ENCODE data around the gene OPN1MW. TPM values are rescaled to one million over a fixed set of nuclear protein-coding genes. Genes with fewer than 3 reads are reported as not detected.
"Not testable (repeated sequence)": the region's sequence is repeated elsewhere in the genome, so short reads cannot be mapped to it uniquely, and the experiment has no call there.

Gene OPN1MW
- total and polyA plus RNA-seq, 2 donors (not counting 3 experiments of a cell fraction or from before 2014, with no cell fraction given) = not detected

GRCh38 chrX:154142950-154143745 lies 39.2 kb upstream of the OPN1MW start:
- intact Hi-C loops (cut with micrococcal nuclease) = no loop called here
- Histone ChIP-seq H3K27ac (ENCODE audit: insufficient read depth, low read depth, low read length) (no peak overlapping the region), H3K9ac (replicated peaks; ENCODE audit: extremely low read depth, insufficient read depth, low read length) (no peak overlapping the region), H3K79me2 (ENCODE audit: control insufficient read depth, insufficient read depth, low read length) (no peaks in the 10 kb centered on the region), H3K4me1 (ENCODE audit: control insufficient read depth, extremely low read depth, insufficient read depth, low read length) (no peaks in the 10 kb centered on the region), H3K9me1 (replicated peaks; ENCODE audit: control insufficient read depth, extremely low read depth, insufficient read depth, low read length) (no peaks in the 10 kb centered on the region), H4K20me1 (replicated peaks; ENCODE audit: control insufficient read depth, extremely low read depth, insufficient read depth, low read length) (no peaks in the 10 kb centered on the region), H2AFZ (ENCODE audit: low read depth, low read length) (no peak overlapping the region), H3K4me2 (ENCODE audit: insufficient read depth, low read length) (no peak overlapping the region), H3K27me3 (ENCODE audit: control insufficient read depth in 2 of 2, insufficient read depth in 2 of 2, low read length in 2 of 2) (no peaks in the 10 kb centered on the region), H3K4me3 (replicated peaks in 1 of 3; ENCODE audit: insufficient read depth in 1 of 3, low read depth in 1 of 3, low read length in 3 of 3) (no peak overlapping the region), H3K36me3 (ENCODE audit: control insufficient read depth in 2 of 2, extremely low read depth in 1 of 2, insufficient read depth in 2 of 2, low read length in 2 of 2) (no peaks in the 10 kb centered on the region), H3K9me3 (replicated peaks; ENCODE audit: control insufficient read depth, insufficient read depth, low read length) (no peaks in the 10 kb centered on the region)
- POLR2A ChIA-PET = no interaction called here
- CTCF ChIA-PET = no interaction called here
- no peak for FAIRE-seq
- dilution Hi-C loops (cut with MboI; ENCODE audit: extremely low pct_ligation_motif_present, low sequenced_read_pairs) = no loop called here
- TF ChIP-seq FOS (IDR thresholded peaks at IDR 0.05; ENCODE audit: borderline replicate concordance, insufficient read depth, low read length) = no peak
- TF ChIP-seq, protein P1, sequence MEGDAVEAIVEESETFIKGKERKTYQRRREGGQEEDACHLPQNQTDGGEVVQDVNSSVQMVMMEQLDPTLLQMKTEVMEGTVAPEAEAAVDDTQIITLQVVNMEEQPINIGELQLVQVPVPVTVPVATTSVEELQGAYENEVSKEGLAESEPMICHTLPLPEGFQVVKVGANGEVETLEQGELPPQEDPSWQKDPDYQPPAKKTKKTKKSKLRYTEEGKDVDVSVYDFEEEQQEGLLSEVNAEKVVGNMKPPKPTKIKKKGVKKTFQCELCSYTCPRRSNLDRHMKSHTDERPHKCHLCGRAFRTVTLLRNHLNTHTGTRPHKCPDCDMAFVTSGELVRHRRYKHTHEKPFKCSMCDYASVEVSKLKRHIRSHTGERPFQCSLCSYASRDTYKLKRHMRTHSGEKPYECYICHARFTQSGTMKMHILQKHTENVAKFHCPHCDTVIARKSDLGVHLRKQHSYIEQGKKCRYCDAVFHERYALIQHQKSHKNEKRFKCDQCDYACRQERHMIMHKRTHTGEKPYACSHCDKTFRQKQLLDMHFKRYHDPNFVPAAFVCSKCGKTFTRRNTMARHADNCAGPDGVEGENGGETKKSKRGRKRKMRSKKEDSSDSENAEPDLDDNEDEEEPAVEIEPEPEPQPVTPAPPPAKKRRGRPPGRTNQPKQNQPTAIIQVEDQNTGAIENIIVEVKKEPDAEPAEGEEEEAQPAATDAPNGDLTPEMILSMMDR (IDR thresholded peaks at IDR 0.05; ENCODE audit: extremely low read depth in 1 of 2, insufficient read depth in 1 of 2, low read depth in 1 of 2, low read length in 2 of 2) = no peak
- TF ChIP-seq EZH2 (IDR thresholded peaks at IDR 0.05; ENCODE audit: borderline replicate concordance, low read depth, low read length, severe bottlenecking) = no peak
- TF ChIP-seq MYC (IDR thresholded peaks at IDR 0.05; ENCODE audit: low read depth, low read length) = no peak
- no peak for TF ChIP-seq GATA2 (IDR thresholded peaks at IDR 0.05; ENCODE audit: insufficient read depth, insufficient read length, low read depth, low read length)
- no peak for TF ChIP-seq POLR2A (IDR thresholded peaks at IDR 0.05; ENCODE audit: low read depth, low read length)
- TF ChIP-seq MAX (IDR thresholded peaks at IDR 0.05; ENCODE audit: insufficient read depth, insufficient read length) = no peak
- TF ChIP-seq POLR2AphosphoS5 (IDR thresholded peaks at IDR 0.05; ENCODE audit: insufficient read depth, low read depth, low read length) = no peak
- TF ChIP-seq JUN (IDR thresholded peaks at IDR 0.05; ENCODE audit: borderline replicate concordance, insufficient read depth, insufficient read length, low read depth) = no peak
- BruUV-seq (replicated peaks) = no TSS peak
- no peak for DNase-seq (ENCODE audit: low read depth, low spot score)

- FAIRE-seq; DNase-seq (ENCODE audit: low read depth, low spot score); H4K20me1 ChIP-seq (replicated peaks; ENCODE audit: control insufficient read depth, extremely low read depth, insufficient read depth, low read length); BruUV-seq (replicated peaks); H3K4me1 ChIP-seq (ENCODE audit: control insufficient read depth, extremely low read depth, insufficient read depth, low read length); H2AFZ ChIP-seq (ENCODE audit: low read depth, low read length); H3K9ac ChIP-seq (replicated peaks; ENCODE audit: extremely low read depth, insufficient read depth, low read length); CTCF ChIA-PET; H3K36me3 ChIP-seq (ENCODE audit: control insufficient read depth in 2 of 2, extremely low read depth in 1 of 2, insufficient read depth in 2 of 2, low read length in 2 of 2); intact Hi-C loops (cut with micrococcal nuclease); H3K27me3 ChIP-seq (ENCODE audit: control insufficient read depth in 2 of 2, insufficient read depth in 2 of 2, low read length in 2 of 2); H3K4me2 ChIP-seq (ENCODE audit: insufficient read depth, low read length); H3K79me2 ChIP-seq (ENCODE audit: control insufficient read depth, insufficient read depth, low read length); H3K9me1 ChIP-seq (replicated peaks; ENCODE audit: control insufficient read depth, extremely low read depth, insufficient read depth, low read length); POLR2A ChIA-PET; H3K4me3 ChIP-seq (replicated peaks in 1 of 3; ENCODE audit: insufficient read depth in 1 of 3, low read depth in 1 of 3, low read length in 3 of 3); dilution Hi-C loops (cut with MboI; ENCODE audit: extremely low pct_ligation_motif_present, low sequenced_read_pairs); H3K9me3 ChIP-seq (replicated peaks; ENCODE audit: control insufficient read depth, insufficient read depth, low read length); H3K27ac ChIP-seq (ENCODE audit: insufficient read depth, low read depth, low read length): not testable (repeated sequence)
Observed at GRCh38 chrX:154144010-154144409, 38.4 kb upstream of the OPN1MW start, which contains the start of gene OPN1LW. Gene OPN1LW (plus strand): TSS chrX:154144243. CDS start chrX:154144284, 41 bp downstream.

Measured in endothelial cell of umbilical vein (primary cell).